Fibroblast of skin of left quadriceps (primary cell): Measurements from ENCODE around the gene LCN6.
"Not testable (repeated sequence)": the region's sequence is repeated elsewhere in the genome, so short reads cannot be mapped to it uniquely, and the experiment has no call there.

Experiments used
- DNase-seq, 2 experiments: peaks; one replicate each; pipeline ENCODE4 v3.0.0-alpha.2; 2013; ENCODE audit warnings: low read depth in 2 of 2

The LCN6 gene

DNA sequence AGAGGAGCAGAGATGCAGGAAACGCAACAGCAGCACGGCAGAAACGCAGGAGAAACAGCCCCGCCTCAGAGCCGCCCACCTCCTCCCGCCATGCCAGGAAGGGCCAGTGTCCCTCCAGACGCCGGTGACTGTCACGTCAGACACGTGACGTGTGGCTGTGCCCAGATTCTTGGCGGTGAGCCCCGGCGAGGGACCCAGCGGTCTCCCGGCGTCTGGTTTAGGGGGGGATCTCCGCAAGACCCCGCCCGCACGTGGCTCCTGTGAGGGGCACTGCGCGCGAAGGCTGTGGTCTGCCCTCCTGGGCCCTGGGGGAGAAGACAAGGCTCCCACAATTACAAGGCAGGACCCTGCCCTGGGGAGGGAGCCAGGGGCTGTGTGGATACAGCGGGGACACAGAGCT lies 12.1 kb upstream of the LCN6 start:
- no peak for DNase-seq

DNA sequence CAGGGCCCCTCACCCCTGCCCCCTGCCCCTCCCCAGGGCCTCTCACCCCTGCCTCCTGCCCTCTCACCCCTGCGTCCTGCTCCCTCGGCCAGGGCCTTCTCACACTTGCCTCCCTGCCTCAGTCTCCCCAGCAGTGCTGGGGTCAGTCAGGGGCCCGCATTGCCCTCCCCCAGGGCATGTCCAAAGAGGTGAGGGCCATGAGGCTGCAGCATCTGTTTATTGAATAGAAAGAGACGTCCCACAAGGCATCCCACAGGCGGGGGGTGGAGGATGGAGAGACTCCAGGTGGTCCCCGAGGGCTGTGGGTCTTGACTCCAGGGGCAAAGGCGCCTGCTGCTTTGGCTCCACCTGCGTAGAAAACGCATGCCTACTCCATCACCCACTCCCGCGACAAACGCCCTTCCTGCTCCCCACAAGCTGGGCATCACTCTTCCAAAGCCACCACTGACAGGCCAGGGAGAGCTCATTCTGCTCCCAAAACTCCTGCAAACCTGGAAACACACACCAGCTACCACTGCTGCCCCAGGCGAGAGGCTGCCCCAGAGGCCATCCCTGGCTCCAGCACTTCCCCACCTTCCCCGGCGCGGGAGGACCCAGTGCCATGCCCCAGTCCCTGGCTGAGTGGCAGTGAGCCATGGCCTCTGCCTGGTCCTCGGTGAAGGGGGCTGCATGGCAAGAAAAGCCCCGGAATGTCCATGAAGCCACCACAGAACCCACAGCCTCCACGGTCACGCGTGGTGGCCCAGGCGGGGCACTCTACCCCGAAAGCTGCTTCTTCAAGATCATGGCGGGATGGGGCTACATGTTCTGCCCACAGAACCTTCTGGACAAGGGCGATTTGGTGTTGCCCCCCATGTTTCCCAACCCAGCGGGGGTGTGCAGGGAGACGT lies 11.4 kb upstream of the LCN6 start:
- DNase-seq: no peak

DNA sequence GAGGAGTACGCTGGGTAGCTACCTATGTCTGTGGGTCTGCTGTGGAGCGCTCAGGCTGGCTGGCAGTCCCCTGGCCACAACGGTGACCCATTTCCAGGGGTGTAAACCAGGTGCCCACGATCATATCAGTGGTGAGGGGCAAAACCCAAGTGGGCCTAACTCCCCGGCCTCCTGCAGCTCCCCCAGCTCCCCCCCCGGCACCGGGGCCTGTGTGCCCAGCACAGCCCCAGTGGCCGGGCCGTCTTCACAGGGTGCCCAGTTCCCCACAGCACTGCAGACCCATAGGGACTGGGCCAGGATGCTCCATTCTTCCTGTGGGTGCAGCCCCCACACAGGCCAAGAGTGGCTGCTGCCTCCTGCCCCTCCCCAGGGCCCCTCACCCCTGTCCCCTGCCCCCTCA lies 10.7 kb upstream of the LCN6 start:
- DNase-seq: no peak

DNA sequence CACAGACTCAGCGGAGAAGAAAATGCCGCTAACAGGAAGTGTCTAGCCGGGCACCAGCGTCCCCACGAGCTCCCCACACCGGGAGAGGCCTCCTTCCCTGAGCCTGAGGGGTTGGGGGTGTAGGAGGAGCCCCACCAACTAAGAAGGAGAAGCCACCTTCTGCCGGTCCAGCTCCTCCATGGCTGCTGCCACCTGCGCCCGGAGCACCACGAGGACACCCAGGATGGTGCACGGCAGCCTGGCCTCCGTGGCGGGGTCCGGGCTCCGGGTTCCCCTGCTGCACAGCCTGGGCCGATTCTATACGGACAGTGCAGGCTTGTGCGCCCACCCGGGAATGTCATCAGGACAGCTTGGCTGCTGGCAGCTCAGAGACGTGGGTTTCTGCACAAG lies 9.4 kb upstream of the LCN6 start:
- no peak for DNase-seq

DNA sequence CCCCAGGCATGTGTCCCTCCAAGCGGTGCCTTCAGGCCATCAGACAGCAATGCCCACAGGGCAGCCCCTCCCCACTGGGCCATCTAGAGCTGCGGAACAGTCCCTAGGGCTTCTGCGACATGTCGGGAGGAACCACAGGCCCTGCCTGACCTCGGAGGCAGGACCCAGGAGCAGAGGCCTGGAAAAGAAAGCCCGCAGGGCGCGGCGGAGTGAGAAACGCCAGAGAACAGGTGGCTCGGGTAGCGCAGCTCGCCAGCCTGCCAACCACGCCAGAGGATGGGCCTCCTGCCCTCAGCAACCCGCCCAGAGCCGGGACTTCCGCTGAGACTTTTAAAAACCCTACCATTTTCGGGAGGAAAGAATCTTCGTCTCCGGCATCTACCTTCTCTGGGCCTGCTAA lies 9.0 kb upstream of the LCN6 start:
- no peak for DNase-seq

DNA sequence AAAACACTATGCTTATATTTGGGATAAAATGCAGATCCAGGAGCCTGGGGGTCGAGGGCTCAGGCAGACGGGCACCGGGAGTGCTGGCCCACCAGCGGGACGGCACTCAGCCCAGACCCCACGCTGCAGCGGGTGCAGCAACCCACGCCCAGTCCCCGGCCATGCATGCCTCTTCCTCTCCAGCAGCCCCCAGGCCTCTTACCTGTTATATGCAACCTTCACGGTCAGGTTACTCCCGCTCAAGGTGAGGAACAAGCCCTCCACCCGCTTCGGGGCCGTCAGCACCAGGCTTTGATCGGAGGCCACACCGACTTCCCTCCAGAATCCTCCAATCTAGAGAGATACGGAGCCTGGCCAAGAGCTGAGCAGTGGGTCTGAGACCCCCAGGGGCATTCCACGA lies 8.5 kb upstream of the LCN6 start:
- DNase-seq: no peak

DNA sequence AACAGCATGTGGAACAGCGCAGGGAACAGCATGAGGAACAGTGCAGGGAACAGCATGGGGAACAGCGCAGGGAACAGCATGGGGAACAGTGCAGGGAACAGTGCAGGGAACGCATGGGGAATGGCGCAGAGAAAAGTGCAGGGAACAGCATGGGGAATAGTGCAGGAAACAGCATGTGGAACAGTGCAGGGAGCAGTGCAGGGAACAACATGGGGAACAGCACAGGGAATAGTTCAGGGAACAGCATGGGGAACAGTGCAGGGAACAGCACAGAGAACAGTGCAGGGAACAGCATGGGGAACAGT lies 7.8 kb upstream of the LCN6 start:
- no peak for DNase-seq

DNA sequence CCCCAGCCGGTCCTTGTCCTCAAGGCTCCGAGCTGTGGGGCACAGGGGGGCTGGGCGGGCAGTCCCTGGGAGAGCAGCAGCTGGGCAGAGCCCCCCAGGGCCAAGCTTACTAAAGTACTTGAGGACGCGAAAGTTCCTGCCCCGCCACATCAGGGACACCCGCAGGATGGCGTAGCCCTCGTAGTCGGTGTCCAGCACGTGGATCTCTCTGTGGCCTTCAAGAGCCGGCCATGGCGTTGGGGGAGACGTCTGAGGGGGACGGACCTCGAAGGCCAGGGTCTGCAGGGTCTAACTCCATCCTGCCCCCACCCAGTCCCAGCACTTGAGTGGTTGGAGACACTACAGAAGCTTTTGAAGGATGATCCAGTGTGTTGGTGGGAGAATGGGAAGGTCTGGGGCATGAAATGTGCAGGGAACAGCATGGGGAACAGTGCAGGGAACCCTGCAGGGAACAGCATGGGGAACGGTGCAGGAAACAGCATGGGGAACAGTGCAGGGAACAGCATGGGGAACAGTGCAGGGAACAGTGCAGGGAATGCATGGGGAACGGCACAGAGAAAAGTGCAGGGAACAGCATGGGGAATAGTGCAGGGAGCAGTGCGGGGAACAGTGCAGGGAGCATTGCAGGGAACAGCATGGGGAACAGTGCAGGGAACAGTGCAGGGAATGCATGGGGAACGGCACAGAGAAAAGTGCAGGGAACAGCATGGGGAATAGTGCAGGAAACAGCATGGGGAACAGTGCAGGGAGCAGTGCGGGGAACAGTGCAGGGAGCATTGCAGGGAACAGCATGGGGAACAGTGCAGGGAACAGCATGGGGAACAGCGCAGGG lies 7.2 kb upstream of the LCN6 start:
- DNase-seq: not testable (repeated sequence)

DNA sequence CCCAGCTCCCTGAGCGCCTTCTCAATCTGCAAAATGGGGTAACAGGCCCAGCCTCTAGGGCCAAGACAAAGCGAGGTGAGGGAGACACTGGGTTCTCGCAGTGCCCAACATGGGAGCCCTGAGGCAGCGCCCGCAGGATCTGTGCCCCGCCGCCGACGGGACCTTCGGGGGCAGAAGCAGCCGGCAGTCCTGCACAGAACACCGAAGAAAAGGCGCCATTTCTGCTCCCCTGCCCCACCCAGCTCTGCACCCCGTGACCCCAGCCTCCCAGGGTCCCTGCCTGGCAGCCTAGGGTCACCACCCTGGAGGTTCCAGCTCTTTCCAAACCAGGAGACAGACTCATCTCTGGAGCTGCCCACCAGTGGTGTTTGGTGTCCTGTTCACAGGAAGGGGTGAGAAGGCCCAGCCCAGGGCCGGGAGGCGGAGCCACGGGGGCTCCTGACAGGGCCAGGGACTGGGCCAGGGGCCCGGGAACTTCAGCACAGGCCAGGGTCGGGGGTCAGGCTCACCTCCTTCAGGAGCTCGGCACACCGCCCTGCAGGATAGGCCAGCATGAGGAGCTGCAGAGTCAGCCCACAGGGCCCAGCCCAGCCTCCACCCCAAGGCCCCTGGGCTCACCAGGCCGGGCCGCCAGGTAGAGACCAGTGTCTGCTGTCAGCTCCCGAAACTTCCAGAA lies 6.4 kb upstream of the LCN6 start:
- DNase-seq: no peak

DNA sequence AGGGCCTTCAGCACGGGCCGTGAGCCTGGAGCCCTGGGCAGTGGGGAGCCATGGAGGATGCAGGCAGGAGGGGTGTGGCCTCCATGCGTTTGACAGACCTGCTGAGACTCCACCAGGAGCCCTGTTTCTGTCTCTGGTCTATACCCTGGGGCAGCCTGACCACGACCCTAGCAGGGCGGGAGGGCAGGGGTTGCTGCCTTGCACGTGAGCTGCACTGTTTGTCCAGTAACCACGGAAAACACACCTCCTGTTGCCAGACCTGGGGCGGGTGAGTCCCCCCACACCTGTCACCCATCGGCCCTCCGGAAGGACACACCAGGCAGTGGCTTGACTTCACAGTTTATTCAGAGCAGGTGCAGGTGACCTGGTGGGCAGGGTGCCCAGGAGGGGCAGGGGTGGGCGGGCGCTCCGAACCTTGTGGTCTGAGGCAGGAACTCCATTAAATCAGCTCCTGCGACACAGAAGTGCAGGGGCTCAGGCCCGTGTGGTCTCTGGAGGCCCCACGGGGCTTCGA lies 5.8 kb upstream of the LCN6 start:
- DNase-seq: no peak

DNA sequence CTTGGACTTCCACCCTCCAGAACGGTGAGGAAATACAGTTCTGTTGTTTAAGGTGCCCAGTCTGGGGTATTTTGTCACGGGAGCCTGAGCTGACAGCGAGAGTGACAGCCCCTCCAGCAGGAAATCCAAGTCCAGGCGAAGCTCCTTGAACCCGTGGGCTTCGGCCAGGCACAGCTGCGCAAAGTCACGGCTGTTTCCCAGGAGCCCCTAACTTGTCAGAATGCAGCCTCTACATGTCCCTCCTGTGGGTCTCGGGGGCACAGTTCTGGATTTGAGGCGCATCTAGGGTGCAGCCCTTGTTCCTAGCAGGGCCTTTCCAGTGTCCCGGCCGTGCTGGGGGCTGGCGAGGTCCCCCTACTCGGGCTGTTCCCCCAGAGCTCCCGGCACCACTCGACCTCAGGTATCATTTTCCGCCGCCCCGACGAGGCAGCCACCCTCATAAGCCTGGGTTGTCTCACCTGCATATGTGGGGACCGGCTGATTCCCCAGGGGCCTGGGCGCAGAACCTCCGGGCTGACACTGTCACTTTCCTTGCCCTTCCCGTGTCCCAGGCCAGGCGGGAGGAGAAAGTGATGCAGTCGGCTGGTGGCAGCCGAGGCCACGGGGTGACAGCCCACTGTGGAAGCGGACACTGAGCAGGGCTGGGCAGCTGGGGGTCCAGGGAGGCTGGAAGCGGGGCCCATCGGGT lies 5.2 kb upstream of the LCN6 start:
- no peak for DNase-seq

DNA sequence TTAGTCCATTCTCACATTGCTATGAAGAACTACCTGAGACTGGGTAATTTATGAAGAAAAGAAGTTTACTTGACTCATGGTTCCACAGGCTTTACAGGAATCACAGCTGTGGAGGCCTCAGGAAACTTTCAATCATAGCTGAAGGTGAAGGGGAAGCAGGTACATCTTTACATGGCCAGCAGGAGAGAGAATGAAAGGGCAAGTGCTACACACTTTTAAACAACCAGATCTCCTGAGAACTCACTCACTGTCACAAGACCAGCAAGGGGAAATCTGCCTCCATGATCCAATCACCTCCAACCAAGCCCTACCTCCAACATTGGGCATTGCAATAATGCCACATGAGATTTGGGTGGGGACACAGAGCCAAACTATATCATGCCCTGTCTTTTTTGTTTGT lies 3.5 kb upstream of the LCN6 start:
- no peak for DNase-seq

DNA sequence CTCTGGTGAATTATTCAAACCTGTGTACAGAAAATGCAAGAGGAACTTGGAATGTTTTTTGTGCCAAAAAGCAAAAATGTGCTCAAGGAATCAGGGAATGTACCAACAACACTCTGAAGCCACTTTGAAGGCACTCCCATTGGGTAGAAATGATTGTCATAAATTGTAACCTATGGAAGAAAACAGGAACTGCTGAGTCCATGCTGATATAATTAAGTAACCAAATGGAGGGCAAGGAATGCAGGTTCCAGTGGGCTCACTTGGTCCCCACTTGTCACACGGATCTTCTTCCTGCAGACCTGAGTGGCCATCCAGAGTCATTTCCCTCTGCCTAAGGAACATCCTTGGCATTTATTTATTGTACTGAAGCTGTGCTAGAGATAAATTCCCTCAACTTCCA lies 2.9 kb upstream of the LCN6 start:
- no peak for DNase-seq

DNA sequence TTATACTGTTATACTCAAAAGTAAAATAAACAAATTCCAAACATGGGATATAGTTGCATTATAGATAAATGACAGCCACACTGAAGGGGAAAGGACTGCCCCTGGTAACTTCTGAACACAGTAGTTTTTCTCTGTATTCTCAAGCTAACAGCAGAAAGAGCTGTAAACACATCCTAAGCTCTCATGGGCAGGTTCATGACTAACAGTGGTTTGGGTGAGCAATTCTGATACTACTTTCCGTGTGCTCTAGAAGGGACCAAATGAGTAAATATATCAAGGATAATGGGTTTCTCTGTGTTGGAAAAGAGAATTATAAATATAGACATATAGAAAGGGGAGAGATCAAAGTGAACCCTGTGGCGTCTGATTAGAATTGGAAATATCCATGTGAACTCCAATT lies 2.2 kb upstream of the LCN6 start:
- no peak for DNase-seq

DNA sequence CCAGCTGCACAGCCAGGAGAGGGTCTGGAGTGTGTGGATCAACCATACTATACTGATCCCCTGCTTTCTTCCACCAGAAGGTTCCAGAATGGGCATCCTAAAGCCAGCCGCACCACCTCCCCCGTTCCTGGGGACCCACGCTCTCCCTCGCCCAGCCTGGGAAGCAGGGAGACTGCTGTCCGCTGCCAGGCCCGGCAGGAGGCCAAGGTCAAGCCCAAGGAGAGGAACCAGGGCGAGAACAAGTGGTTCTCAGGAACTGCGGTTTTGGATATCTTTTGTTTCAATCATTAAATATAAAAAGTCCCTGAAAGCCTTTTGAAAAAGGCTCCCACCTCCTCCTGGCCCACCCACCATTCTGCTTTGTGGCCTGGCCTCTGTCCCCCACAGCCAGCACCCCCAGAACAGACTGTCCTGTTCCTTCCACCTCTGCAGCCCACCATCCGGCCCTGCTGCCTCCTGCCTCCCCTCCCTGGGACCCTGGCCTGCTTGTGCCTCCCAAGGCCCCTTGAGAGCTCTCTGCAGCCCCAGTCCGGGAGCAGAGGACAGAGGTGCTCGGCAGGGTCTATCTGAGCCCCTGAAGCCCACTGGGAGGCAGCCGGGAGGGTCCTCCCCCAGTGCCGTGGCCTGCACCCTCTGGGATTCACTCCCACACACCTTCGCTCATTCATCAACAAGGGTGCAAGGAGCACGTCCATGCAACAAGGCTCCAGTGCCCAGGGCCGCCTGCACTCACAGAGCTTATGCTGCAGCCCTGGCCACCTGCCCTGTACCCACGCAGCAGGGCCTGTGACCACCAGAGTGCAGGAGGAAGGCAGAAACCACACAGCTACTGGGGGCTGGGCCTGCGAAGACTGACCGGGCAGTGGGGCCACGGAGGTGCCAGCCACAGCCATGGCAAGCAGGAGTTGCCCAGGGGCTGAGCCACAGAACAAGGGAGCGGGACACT lies 614 bp upstream of the LCN6 start:
- DNase-seq: no peak

DNA sequence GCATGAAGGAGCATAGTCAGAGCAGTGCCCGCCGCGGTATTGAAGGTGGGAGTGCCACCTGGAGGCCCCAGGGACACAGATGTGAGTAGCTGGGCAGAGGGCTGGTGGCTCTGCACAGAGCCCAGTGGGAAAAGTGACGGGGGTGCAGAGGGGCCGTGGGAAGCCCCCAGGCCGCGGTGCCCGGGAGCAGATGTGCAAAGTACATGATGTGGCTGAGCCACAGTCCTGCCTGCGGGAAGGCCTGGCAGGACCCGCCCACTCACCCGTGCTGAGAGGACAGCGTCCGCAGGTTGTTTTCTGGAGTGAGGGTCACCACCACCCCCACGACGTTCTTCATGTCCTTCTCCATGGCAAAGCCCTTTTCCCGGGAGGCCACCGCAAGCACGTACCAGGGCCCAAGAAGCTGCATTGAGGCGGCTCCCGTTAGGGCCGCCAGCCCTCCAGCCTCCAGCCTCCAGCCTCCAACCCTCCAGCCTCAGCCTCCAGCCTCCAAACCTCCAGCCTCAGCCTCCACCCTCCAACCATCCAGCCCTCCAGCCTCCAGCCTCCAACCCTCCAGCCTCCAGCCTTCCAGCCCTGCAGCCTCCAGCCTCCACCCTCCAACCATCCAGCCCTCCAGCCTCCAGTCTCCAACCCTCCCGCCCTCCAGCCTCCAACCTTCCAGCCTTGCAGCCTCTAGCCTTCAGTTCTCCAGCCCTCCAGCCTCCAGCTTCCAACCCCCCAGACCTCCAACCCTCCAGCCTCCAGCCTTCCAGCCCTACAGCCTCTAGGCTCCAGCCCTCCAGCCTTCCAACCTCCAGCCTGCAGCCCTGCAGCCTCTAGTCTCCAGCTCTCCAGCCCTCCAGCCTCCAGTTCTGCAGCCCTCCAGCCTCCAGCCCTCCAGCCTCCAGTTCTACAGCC lies 914 bp downstream of the LCN6 start:
- no peak for DNase-seq

DNA sequence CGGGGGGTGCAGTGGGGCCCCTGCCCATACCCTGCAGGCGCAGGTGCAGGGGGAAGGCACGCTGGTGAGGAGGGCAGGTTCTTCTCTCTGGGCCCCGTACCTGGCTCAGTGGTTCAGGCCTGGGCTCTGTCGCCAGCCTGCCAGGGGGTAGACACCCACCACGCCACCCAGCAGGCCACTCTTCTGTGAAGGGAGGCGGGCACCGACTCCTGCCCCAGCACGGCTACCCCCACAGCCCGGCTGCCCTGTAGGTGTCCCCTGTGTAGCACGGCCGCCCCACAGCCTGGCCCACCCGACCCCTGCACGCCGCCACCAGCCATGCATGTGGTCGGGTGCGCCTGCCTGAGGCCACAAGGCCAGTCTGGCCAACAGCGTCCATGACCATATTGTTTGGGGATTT lies 1.7 kb downstream of the LCN6 start:
- DNase-seq: no peak

DNA sequence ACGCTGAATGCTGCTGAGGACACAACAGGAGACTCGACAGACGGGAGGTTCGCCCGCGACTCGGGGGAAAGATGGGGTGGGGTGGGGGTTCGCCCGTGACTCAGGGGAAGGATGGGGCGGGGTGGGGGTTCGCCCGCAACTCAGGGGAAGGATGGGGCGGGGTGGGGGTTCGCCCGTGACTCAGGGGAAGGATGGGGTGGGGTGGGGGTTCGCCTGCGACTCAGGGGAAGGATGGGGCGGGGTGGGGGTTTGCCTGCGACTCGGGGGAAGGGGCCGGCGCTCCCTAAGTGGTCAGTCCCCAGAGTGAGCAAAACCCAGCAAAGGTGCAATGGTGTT lies 2.2 kb downstream of the LCN6 start:
- no peak for DNase-seq

DNA sequence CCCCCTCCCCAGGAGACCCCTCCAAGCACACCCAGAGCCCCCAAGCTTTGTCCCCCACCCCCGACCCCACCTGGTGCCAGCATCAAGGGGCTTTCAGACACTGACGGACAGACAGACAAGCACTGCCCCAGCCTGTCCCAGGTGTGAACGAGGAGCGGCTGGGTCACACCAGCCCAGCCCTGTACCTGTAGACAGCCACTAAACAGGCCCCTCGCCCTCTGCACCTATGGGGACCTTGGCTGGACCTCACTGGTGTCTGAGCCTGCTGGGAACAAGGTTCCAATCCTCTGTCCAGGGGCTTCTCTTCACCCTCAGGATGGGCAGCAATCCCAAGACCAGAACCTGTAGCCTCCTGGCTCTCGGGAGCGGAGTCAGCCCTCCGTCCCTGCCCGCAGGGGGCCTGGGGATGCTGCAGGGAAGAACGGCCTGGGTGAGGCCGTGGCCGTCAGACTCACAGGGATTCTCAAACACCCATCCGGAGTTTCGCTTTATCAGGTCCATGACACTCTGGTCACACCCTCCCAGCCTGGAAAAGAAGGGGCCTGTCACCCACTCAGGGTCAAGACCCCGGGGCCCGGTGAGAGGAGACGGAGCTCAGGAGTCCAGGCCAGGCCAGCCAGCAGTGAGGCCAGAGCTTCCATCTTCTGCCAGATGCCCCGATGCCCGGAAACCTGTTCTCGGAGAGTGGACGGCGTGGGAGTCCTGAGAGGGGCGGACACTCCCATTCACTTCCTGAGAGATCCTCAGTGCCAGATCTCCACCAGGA lies 2.8 kb downstream of the LCN6 start:
- DNase-seq: no peak
